Endothelial cell of umbilical vein (primary cell): ENCODE data around the gene PPFIA2. TPM values are rescaled to one million over a fixed set of nuclear protein-coding genes. Genes with fewer than 3 reads are reported as not detected.

Experiments used
- BruUV-seq: library from RNA; stranded (reverse); fragments of 400-500 nt; replicated peaks from 2 replicates; lab custom pipeline; 2021; lab: Mats Ljungman, UMichigan
- CTCF ChIA-PET: fragments of 300-600, 350-600 bp; sonication (Branson Sonifier 250); formaldehyde crosslinking; loops from one replicate; lab custom pipeline; 2021; ENCODE audit warnings: antibody characterized with exemption, inconsistent platforms; lab: Charles Lee
- POLR2A ChIA-PET: fragments of 300-600, 350-600 bp; sonication (Branson Sonifier 250); formaldehyde crosslinking; loops from one replicate; lab custom pipeline; 2021; ENCODE audit warnings: antibody characterized with exemption, inconsistent platforms; lab: Charles Lee
- DNase-seq: peaks from one replicate; pipeline ENCODE4 v3.0.0-alpha.2; 2011; ENCODE audit warnings: low read depth, low spot score
- FAIRE-seq: peaks from 2 replicates; lab custom pipeline; 2011; peaks lifted over from hg19 to GRCh38; lab: Jason Lieb, UNC
- H2AFZ ChIP-seq: 2 replicates; pipeline ENCODE4 v1.6.0; 2012; ENCODE audit warnings: low read depth, low read length, control low read depth, inconsistent platforms
- H3K27ac ChIP-seq: 2 replicates; pipeline ENCODE4 v1.5.1; 2011; ENCODE audit warnings: low read depth, mild to moderate bottlenecking, control low read depth, low read length, moderate library complexity; ENCODE audit not compliant: insufficient read depth
- H3K27me3 ChIP-seq, 2 experiments: 2 replicates each; pipeline versions ENCODE4 v1.6.0 to v1.6.1; 2011; ENCODE audit warnings: low read length in 2 of 2, mixed read lengths in 1 of 2; ENCODE audit not compliant: control insufficient read depth in 2 of 2, insufficient read depth in 2 of 2
- H3K36me3 ChIP-seq, 2 experiments: 2 replicates in 1 of 2; 3 replicates in 1 of 2; pipeline ENCODE4 v1.5.1; 2011; ENCODE audit warnings: low read length in 2 of 2, mild to moderate bottlenecking in 1 of 2, moderate library complexity in 1 of 2; ENCODE audit not compliant: control insufficient read depth in 2 of 2, insufficient read depth in 2 of 2; ENCODE audit errors: extremely low read depth in 1 of 2
- H3K4me1 ChIP-seq: 3 replicates; pipeline ENCODE4 v1.5.1; 2011; ENCODE audit warnings: mild to moderate bottlenecking, low read length; ENCODE audit not compliant: control insufficient read depth, insufficient read depth; ENCODE audit errors: extremely low read depth
- H3K4me2 ChIP-seq: 2 replicates; pipeline ENCODE4 v1.6.1; 2011; ENCODE audit warnings: low read length, control low read depth, mixed read lengths; ENCODE audit not compliant: insufficient read depth
- H3K4me3 ChIP-seq, 3 experiments: fragments of 200-600 bp in 1 of 3; sonication (generic), shearing (Covaris generic) in 1 of 3; replicated peaks in 1 of 3; 2 replicates each; pipeline ENCODE4 v1.5.1; 2011 to 2016; ENCODE audit warnings: control low read depth in 3 of 3, low read length in 3 of 3, mild to moderate bottlenecking in 2 of 3, inconsistent platforms in 1 of 3, low read depth in 1 of 3, moderate library complexity in 1 of 3; ENCODE audit not compliant: insufficient read depth in 1 of 3
- H3K79me2 ChIP-seq: 2 replicates; pipeline ENCODE4 v1.6.0; 2012; ENCODE audit warnings: low read length, inconsistent platforms; ENCODE audit not compliant: control insufficient read depth, insufficient read depth
- H3K9ac ChIP-seq: replicated peaks from 2 replicates; pipeline ENCODE3; 2011; ENCODE audit warnings: low read length, control low read depth; ENCODE audit not compliant: insufficient read depth; ENCODE audit errors: extremely low read depth
- H3K9me1 ChIP-seq: replicated peaks from 3 replicates; pipeline ENCODE4 v1.6.0; 2011; ENCODE audit warnings: mild to moderate bottlenecking, low read length; ENCODE audit not compliant: control insufficient read depth, insufficient read depth; ENCODE audit errors: extremely low read depth
- H3K9me3 ChIP-seq: replicated peaks from 2 replicates; pipeline ENCODE4 v1.5.1; 2012; ENCODE audit warnings: low read length, inconsistent platforms; ENCODE audit not compliant: control insufficient read depth, insufficient read depth
- H4K20me1 ChIP-seq: replicated peaks from 2 replicates; pipeline ENCODE3; 2011; ENCODE audit warnings: mild to moderate bottlenecking, low read length; ENCODE audit not compliant: control insufficient read depth, insufficient read depth; ENCODE audit errors: extremely low read depth
- EZH2 ChIP-seq: IDR thresholded peaks from 2 replicates; pipeline ENCODE4 v1.6.1; 2012; ENCODE audit warnings: borderline replicate concordance, low read depth, mild to moderate bottlenecking, moderate library complexity, low read length, inconsistent platforms; ENCODE audit not compliant: severe bottlenecking
- FOS ChIP-seq: IDR thresholded peaks from 2 replicates; pipeline ENCODE4 v1.6.1; 2011; ENCODE audit warnings: mild to moderate bottlenecking, low read length, moderate library complexity, borderline replicate concordance; ENCODE audit not compliant: insufficient read depth
- GATA2 ChIP-seq: IDR thresholded peaks from 2 replicates; pipeline ENCODE4 v1.7.0; 2011; ENCODE audit warnings: low read depth, mild to moderate bottlenecking, moderate library complexity, mixed read lengths, low read length; ENCODE audit not compliant: insufficient read length, insufficient read depth
- JUN ChIP-seq: IDR thresholded peaks from 2 replicates; pipeline ENCODE4 v1.6.1; 2011; ENCODE audit warnings: borderline replicate concordance, low read depth; ENCODE audit not compliant: insufficient read length, insufficient read depth
- MYC ChIP-seq: IDR thresholded peaks from one replicate; pipeline ENCODE4 v1.6.1; 2011; ENCODE audit warnings: mild to moderate bottlenecking, low read depth, low read length
- POLR2A ChIP-seq: IDR thresholded peaks from 2 replicates; pipeline ENCODE4 v1.6.1; 2012; ENCODE audit warnings: low read depth, mild to moderate bottlenecking, control low read depth, low read length
- POLR2AphosphoS5 ChIP-seq: IDR thresholded peaks from 2 replicates; pipeline ENCODE4 v1.6.1; 2012; ENCODE audit warnings: low read depth, mild to moderate bottlenecking, control low read depth, low read length, moderate library complexity; ENCODE audit not compliant: insufficient read depth
- dilution Hi-C: fragments of 300-500 bp; cut with MboI; formaldehyde crosslinking; loops from one replicate; pipeline ENCODE4 v1.15.0; 2019; ENCODE audit warnings: low sequenced_read_pairs; ENCODE audit not compliant: extremely low pct_ligation_motif_present
- intact Hi-C: fragments of 100-400 bp; cut with micrococcal nuclease; formaldehyde crosslinking; loops from one replicate; pipeline ENCODE4 v1.10.0; 2022
- polyA plus RNA-seq, 4 experiments: library from polyadenylated mRNA; depleted of rRNA in 3 of 4; stranded (reverse) in 3 of 4; unstranded in 1 of 4; fragments of >200 nt; gene quantifications; 2 replicates each; pipeline versions ENCODE4 v1.2.1 to v1.2.3, GENCODE V29; 2011 to 2012; ENCODE audit warnings: missing spikeins in 1 of 4
- total RNA-seq: library from RNA; stranded (reverse); gene quantifications from 2 replicates; pipeline ENCODE4 v1.2.3, GENCODE V29; 2021
- TF ChIP-seq, protein P1 (sequence below): IDR thresholded peaks from 2 replicates; pipeline ENCODE4 v1.6.1; 2011; ENCODE audit not compliant: insufficient read depth, insufficient read length
- TF ChIP-seq, protein P2 (sequence below), 2 donors: IDR thresholded peaks; 1 replicate in 1 of 2; 2 replicates in 1 of 2; pipeline ENCODE4 v1.5.1; 2011; ENCODE audit warnings: low read length in 2 of 2, mild to moderate bottlenecking in 2 of 2, moderate library complexity in 2 of 2, control low read depth in 1 of 2, inconsistent platforms in 1 of 2, low read depth in 1 of 2; ENCODE audit not compliant: insufficient read depth in 1 of 2; ENCODE audit errors: extremely low read depth in 1 of 2

PPFIA2 gene
- total and polyA plus RNA-seq, 2 donors (not counting 3 experiments of a cell fraction or from before 2014, with no cell fraction given) = not detected

- Histone ChIP-seq H3K4me1 (no peaks in the 10 kb centered on the region), H3K36me3 (no peaks in the 10 kb centered on the region), H3K27ac (no peak overlapping the region), H3K4me2 (no peak overlapping the region), H3K9ac (no peak overlapping the region), H3K27me3 (no peaks in the 10 kb centered on the region), H3K4me3 (no peak overlapping the region), H3K79me2 (no peaks in the 10 kb centered on the region), H3K9me3 (no peaks in the 10 kb centered on the region), H4K20me1 (no peaks in the 10 kb centered on the region), H2AFZ (no peak overlapping the region), H3K9me1 (no peaks in the 10 kb centered on the region)
- CTCF ChIA-PET = interaction anchor here (1.3 kb wide), 1 partner anchor 10 kb away, joined by 5 read pairs; no protein-coding TSS in a partner anchor
- TF ChIP-seq POLR2AphosphoS5 (no peak), FOS (no peak), JUN (no peak), MYC (no peak), EZH2 (no peak), POLR2A (no peak), GATA2 (no peak)
- TF ChIP-seq, protein P1, sequence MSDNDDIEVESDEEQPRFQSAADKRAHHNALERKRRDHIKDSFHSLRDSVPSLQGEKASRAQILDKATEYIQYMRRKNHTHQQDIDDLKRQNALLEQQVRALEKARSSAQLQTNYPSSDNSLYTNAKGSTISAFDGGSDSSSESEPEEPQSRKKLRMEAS = no peak
- TF ChIP-seq, protein P2, sequence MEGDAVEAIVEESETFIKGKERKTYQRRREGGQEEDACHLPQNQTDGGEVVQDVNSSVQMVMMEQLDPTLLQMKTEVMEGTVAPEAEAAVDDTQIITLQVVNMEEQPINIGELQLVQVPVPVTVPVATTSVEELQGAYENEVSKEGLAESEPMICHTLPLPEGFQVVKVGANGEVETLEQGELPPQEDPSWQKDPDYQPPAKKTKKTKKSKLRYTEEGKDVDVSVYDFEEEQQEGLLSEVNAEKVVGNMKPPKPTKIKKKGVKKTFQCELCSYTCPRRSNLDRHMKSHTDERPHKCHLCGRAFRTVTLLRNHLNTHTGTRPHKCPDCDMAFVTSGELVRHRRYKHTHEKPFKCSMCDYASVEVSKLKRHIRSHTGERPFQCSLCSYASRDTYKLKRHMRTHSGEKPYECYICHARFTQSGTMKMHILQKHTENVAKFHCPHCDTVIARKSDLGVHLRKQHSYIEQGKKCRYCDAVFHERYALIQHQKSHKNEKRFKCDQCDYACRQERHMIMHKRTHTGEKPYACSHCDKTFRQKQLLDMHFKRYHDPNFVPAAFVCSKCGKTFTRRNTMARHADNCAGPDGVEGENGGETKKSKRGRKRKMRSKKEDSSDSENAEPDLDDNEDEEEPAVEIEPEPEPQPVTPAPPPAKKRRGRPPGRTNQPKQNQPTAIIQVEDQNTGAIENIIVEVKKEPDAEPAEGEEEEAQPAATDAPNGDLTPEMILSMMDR (IDR thresholded peaks at IDR 0.05; ENCODE audit: extremely low read depth in 1 of 2, insufficient read depth in 1 of 2, low read depth in 1 of 2, low read length in 2 of 2) = no peak
- DNase-seq = no peak
- BruUV-seq = no TSS peak
- POLR2A ChIA-PET = interaction anchor here (0.6 kb wide), 1 partner anchor 980 kb away, joined by 3 read pairs; no protein-coding TSS in a partner anchor
- dilution Hi-C loops (no loop called here), intact Hi-C loops (no loop called here)
- no peak for FAIRE-seq
These were observed 141.2 kb downstream of the PPFIA2 start for GRCh38 chr12:81617915-81618314.
